Subcutaneous preadipocyte (primary cell): ENCODE data around the gene GDE1. TPM values are rescaled to one million over a fixed set of nuclear protein-coding genes. Genes with fewer than 3 reads are reported as not detected.

ENCODE experiments used
- total RNA-seq: library from RNA; depleted of rRNA; stranded (reverse); fragments of >200 nt; gene quantifications from 2 replicates; pipeline ENCODE4 v1.2.3, GENCODE V29; 2012

Gene GDE1, protein sequence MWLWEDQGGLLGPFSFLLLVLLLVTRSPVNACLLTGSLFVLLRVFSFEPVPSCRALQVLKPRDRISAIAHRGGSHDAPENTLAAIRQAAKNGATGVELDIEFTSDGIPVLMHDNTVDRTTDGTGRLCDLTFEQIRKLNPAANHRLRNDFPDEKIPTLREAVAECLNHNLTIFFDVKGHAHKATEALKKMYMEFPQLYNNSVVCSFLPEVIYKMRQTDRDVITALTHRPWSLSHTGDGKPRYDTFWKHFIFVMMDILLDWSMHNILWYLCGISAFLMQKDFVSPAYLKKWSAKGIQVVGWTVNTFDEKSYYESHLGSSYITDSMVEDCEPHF
- 36.4 and 49.3 TPM in 2 replicates for total RNA-seq

DNA sequence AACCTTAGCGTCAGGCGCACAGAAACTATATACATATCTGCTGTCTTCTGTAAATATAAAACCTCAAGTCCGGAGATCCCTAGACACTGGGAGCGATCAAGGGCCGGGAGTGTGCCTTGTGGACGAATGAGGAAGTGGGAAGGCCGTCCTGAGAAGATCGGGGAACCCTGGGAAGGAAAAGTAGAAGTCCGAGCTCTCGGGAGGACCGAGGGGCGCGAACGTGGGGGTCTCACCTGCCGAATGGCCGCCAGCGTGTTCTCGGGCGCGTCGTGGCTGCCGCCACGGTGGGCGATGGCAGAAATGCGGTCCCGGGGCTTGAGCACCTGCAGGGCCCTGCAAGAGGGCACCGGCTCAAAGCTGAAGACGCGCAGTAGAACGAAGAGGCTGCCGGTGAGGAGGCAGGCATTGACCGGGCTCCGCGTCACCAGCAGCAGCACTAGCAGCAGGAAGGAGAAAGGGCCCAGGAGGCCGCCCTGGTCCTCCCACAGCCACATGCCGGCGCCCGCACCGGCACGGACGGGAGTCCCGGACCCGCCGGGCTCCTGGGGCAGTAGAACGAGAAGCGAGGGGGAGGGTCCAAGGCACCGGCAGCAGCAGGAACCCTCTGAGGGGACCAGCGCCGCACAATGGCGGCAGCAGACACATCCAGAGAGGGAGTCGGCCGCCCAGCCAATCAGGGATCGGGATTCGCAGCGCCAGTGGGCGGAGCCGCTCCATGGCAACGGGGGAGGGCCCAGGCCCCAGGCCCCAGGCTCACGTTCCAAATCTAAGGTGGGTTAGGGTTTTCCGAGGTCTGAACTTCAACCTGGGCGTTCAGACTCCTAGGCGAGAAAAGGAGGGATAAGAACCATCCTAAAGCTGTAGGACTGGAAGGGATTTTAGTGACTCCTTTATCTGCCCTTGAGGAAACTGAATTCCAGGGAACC is at the start of gene GDE1:
GDE1 (minus strand) TSS at position 628 of the 926 bp plus-strand sequence; CDS start at position 494, 134 bp downstream.

DNA sequence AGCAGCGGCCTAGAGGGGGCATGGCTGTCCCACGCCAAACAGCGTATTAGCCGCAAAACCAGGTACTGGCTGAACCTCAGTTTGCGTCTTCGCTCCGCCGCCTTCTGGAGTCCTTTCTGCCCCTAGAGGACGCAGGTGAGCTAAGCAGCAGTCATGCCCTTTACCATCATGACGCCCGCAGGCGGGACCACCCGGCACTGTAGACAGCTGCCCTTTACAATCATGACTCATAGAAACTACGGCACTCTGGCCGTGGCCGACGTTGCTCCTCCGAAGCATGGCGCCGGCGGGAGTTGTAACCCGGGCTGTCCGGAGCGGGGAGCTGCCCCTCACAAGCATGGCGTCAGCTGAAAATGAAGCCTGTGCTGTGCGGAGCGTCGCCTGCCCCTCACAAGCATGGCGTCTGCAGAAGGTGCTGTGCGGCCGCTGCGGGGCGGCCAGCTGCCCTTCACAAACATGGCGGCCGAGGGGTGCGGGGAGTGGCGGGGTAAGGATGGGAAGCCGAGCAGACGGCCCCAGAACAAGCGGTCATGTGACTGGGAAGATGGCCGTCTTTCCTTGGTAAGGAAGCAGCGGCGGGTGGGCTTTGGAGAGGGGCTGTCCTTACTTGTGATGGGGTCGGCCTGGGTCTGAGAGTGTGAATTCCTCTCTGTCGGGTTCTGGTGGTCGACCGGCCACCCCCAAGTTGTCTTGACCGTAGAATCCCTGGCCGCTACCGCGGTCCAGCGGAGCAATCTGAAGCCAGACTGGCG is 33.5 kb upstream of the GDE1 start, which contains the start of gene VPS35L:
VPS35L (plus strand) TSS at position 518 of the 752 bp plus-strand sequence; CDS start at position 545, 27 bp downstream.

DNA sequence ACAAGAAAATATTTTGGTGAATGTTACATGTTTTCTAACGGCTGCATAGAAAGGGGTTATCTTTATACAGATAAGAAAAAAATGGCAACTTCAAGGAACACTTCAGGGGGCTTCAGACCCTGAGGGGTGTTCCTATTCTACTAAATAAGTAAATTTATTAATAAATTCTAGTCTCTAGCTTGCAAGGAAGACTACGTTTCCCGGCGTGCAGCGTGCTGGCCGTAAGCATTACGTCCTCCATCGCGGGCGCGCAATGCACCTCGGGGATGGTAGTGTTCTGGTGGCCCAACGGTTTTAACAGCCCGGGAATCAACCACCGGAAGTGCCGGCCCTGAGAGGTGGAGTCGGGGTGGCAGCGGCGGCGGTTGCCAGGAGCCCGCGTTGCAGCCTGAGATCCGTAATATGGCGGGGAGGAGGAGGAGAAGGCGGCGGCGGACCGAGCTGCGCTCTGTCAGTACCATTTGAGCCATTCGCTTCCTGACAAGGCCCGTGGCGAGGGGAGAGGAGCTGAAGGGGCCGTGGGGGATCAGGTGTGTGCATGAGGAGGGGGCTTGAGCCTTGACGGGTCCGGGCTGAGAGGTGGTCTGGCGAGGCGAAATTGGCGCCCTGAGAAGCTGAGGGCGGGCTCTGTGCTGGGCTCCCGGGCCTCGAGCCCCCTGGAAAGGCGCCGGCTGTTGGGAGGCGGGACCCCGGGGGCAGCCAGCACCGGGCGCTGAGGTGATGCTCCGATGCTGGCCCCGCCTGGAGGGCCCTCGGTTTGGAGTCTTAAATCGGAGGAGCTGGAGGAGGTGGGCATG is 1.9 kb upstream of the GDE1 start, which contains the start of gene CCP110:
CCP110 (plus strand) TSS at position 384 of the 797 bp plus-strand sequence. CDS start 3,940 bp downstream, outside the sequence.

Other genes starting within 250 kb of the GDE1 start
- not detected in 2 replicates for gene CLEC19A, start 236.4 kb downstream of the GDE1 start, total RNA-seq
- under 0.01 TPM in 1 of 2 replicates, not detected in the other for gene TMC5, start 104.2 kb downstream of the GDE1 start, total RNA-seq
- gene CCP110, start 1.8 kb upstream of the GDE1 start, total RNA-seq = 9.2 and 13.5 TPM in 2 replicates
- gene VPS35L, start 33.6 kb upstream of the GDE1 start, total RNA-seq = 53.2 and 54.7 TPM in 2 replicates
- 8.8 and 14.3 TPM in 2 replicates for gene KNOP1, start 196.1 kb upstream of the GDE1 start, total RNA-seq
- gene IQCK, start 196.2 kb upstream of the GDE1 start, total RNA-seq = 6.8 and 8.8 TPM in 2 replicates